Small intestine (tissue), 7 donors: ENCODE data around the gene ARL5B. TPM values are rescaled to one million over a fixed set of nuclear protein-coding genes. Genes with fewer than 3 reads are reported as not detected.

Experiments used
- DNase-seq, 2 donors: peaks; one replicate each; pipeline versions ENCODE4 v3.0.0 to v3.0.0-alpha.2; 2013
- FAIRE-seq: peaks from 2 replicates; lab custom pipeline; 2012; peaks lifted over from hg19 to GRCh38; lab: Jason Lieb, UNC
- H3K27ac ChIP-seq, 3 donors: one replicate each; pipeline ENCODE4 v1.5.1; 2013; ENCODE audit warnings: low read length in 2 of 3, mild to moderate bottlenecking in 2 of 3, control low read depth in 1 of 3, inconsistent platforms in 1 of 3, low read depth in 1 of 3, moderate library complexity in 1 of 3
- H3K27me3 ChIP-seq, 3 donors: one replicate each; pipeline ENCODE4 v1.6.1; 2013; ENCODE audit warnings: low read length in 3 of 3, inconsistent platforms in 1 of 3; ENCODE audit not compliant: control insufficient read depth in 3 of 3, insufficient read depth in 3 of 3
- H3K36me3 ChIP-seq, 3 donors: one replicate each; pipeline ENCODE4 v1.6.1; 2013; ENCODE audit warnings: low read length in 3 of 3, inconsistent platforms in 1 of 3, low read depth in 1 of 3, mild to moderate bottlenecking in 1 of 3, moderate library complexity in 1 of 3; ENCODE audit not compliant: control insufficient read depth in 3 of 3, insufficient read depth in 2 of 3
- H3K4me1 ChIP-seq, 3 donors: one replicate each; pipeline ENCODE4 v1.6.1; 2013; ENCODE audit warnings: low read length in 2 of 3, inconsistent platforms in 1 of 3, low read depth in 1 of 3, mild to moderate bottlenecking in 1 of 3, moderate library complexity in 1 of 3; ENCODE audit not compliant: control insufficient read depth in 3 of 3, insufficient read depth in 2 of 3
- H3K4me3 ChIP-seq, 3 donors: one replicate each; pipeline ENCODE4 v1.5.1; 2013; ENCODE audit warnings: low read length in 3 of 3, control low read depth in 1 of 3, inconsistent platforms in 1 of 3, low read depth in 1 of 3, mild to moderate bottlenecking in 1 of 3, moderate library complexity in 1 of 3
- H3K9me3 ChIP-seq, 2 donors: one replicate each; pipeline ENCODE4 v1.6.1; 2013; ENCODE audit warnings: low read depth in 1 of 2, low read length in 1 of 2; ENCODE audit not compliant: control insufficient read depth in 2 of 2, insufficient read depth in 1 of 2
- WGBS, 3 donors: extraction: QIAGEN DNeasy Blood & Tissue Kit; methylation state at CpG; one replicate each; pipeline ENCODE4 v1.1.7; 2013; 5-methylcytosine and 5-hydroxymethylcytosine counted together
- polyA plus RNA-seq, 4 donors: library from polyadenylated mRNA; stranded (reverse) in 3 of 4; unstranded in 1 of 4; fragments of 200-250 nt in 3 of 4; fragments of 120-200 nt in 1 of 4; gene quantifications; one replicate each; pipeline versions ENCODE4 v1.2.1 to v1.2.3, GENCODE V29; 2013
- donor health status: healthy with polysubstance abuse.
- donor health status: control.
- donor health status: control.
- donor health status: Bipolar disorder and iron deficiency.
- donor health status: healthy.

ARL5B gene
- polyA plus RNA-seq, 4 donors, result 5.9 to 37.7 (median 7.0) TPM

GRCh38 chr10:18721067-18721466 is 61.8 kb downstream of the ARL5B start:
- no peak for DNase-seq
- WGBS, 3 donors, result 65 to 79% (median 77%) methylated on average over 9 of the region's 9 CpGs
- no peaks in the 10 kb centered on the region for H3K4me1 ChIP-seq
- H3K36me3 ChIP-seq, result no peaks in the 10 kb centered on the region
- FAIRE-seq, result no peak
- H3K27ac ChIP-seq, result no peak overlapping the region
- H3K27me3 ChIP-seq, result no peaks in the 10 kb centered on the region
- H3K9me3 ChIP-seq, result no peaks in the 10 kb centered on the region
- no peak overlapping the region for H3K4me3 ChIP-seq

GRCh38 chr10:18723801-18724200 is 64.6 kb downstream of the ARL5B start:
- WGBS, 3 donors, result 48 to 50% (median 49%) methylated on average over 3 of the region's 3 CpGs
- Histone ChIP-seq H3K4me1 (no peaks in the 10 kb centered on the region), H3K36me3 (no peaks in the 10 kb centered on the region), H3K9me3 (no peaks in the 10 kb centered on the region), H3K27me3 (no peaks in the 10 kb centered on the region), H3K4me3 (no peak overlapping the region), H3K27ac (no peak overlapping the region)
- DNase-seq (no peak), FAIRE-seq (no peak)

Other genes starting within 250 kb of the ARL5B start
- 10 to 100 TPM in 2 of 4 donors, 1 to 10 TPM in 2; 6.0 to 21.9 (median 8.5) TPM for gene NSUN6, start 7.8 kb upstream of the ARL5B start, polyA plus RNA-seq